Adrenal gland (tissue), 5 donors: ENCODE results near the gene DAG1.

ENCODE experiments used
- POLR2A ChIP-seq, 2 donors: fragments of 450-650 bp; IDR thresholded peaks; one replicate each; pipeline ENCODE4 v1.6.1; 2017; ENCODE audit warnings: antibody characterized with exemption in 2 of 2, mild to moderate bottlenecking in 2 of 2, moderate library complexity in 1 of 2
- TF ChIP-seq, protein P1 (sequence below), 6 experiments: fragments of 450-650 bp in 4 of 6; fragments of 200-600 bp in 2 of 6; sonication (generic) in 1 of 6; IDR thresholded peaks; 1 replicate in 5 of 6; 2 replicates in 1 of 6; pipeline versions ENCODE4 v1.5.1 to v1.8.0; 2016 to 2021; ENCODE audit warnings: antibody characterized with exemption in 6 of 6, mild to moderate bottlenecking in 2 of 6, moderate library complexity in 1 of 6
- donor health status: DM: no; HTN: no; CAD: no.

DNA sequence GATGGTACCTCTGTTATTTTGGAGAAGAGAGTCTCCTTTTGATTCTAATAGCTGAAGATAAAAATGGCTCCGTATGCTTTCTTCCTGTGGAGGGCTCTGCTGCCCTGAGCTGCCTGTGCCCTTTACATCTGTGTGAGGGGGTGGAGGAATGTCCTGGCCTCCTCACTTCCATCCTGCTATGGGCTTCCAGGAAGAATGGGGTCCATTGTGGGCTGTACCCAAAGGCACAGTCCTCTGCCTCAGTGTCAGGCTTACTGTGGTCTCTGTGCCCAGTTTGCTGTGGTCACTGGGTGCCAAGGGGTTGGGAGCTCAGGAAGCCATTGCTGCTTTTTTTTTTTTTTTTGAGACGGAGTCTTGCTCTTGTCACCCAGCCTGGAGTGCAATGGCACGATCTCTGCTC, 14.4 kb downstream of the DAG1 start:
- TF ChIP-seq, protein P1, sequence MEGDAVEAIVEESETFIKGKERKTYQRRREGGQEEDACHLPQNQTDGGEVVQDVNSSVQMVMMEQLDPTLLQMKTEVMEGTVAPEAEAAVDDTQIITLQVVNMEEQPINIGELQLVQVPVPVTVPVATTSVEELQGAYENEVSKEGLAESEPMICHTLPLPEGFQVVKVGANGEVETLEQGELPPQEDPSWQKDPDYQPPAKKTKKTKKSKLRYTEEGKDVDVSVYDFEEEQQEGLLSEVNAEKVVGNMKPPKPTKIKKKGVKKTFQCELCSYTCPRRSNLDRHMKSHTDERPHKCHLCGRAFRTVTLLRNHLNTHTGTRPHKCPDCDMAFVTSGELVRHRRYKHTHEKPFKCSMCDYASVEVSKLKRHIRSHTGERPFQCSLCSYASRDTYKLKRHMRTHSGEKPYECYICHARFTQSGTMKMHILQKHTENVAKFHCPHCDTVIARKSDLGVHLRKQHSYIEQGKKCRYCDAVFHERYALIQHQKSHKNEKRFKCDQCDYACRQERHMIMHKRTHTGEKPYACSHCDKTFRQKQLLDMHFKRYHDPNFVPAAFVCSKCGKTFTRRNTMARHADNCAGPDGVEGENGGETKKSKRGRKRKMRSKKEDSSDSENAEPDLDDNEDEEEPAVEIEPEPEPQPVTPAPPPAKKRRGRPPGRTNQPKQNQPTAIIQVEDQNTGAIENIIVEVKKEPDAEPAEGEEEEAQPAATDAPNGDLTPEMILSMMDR (IDR thresholded peaks at IDR 0.05): no peak
- no peak for TF ChIP-seq POLR2A (IDR thresholded peaks at IDR 0.05)
